IMR-90 (cell line): ENCODE data around the gene DPP6.
"Not testable (repeated sequence)": the region's sequence is repeated elsewhere in the genome, so short reads cannot be mapped to it uniquely, and the experiment has no call there.

Source experiments
- BHLHE40 ChIP-seq: fragments of 150-350 bp; IDR thresholded peaks from 2 replicates; pipeline ENCODE4 v1.6.1; 2016; ENCODE audit warnings: mild to moderate bottlenecking, low read depth, low read length
- CEBPB ChIP-seq: IDR thresholded peaks from 2 replicates; pipeline ENCODE4 v1.6.1; 2012; ENCODE audit warnings: low read depth, low read length, improper control_type of control experiment
- CHD1 ChIP-seq: IDR thresholded peaks from 2 replicates; pipeline ENCODE4 v1.6.1; 2012; ENCODE audit warnings: low read depth, low read length, improper control_type of control experiment
- CTCF ChIP-seq: conservative IDR thresholded peaks from 2 replicates; pipeline ENCODE4 v1.5.1; 2012; ENCODE audit warnings: mild to moderate bottlenecking, low read depth, low read length, improper control_type of control experiment
- FOS ChIP-seq: fragments of 150-350 bp; IDR thresholded peaks from 2 replicates; pipeline ENCODE4 v1.6.1; 2016; ENCODE audit warnings: low read depth, low read length
- MAFK ChIP-seq: IDR thresholded peaks from 2 replicates; pipeline ENCODE4 v1.6.1; 2012; ENCODE audit warnings: low read depth, low read length, improper control_type of control experiment
- MAZ ChIP-seq: IDR thresholded peaks from 2 replicates; pipeline ENCODE4 v1.6.1; 2012; ENCODE audit warnings: low read depth, mild to moderate bottlenecking, low read length, improper control_type of control experiment, moderate library complexity, borderline replicate concordance
- MXI1 ChIP-seq: IDR thresholded peaks from 2 replicates; pipeline ENCODE4 v1.6.1; 2012; ENCODE audit warnings: low read depth, mild to moderate bottlenecking, low read length, moderate library complexity, borderline replicate concordance
- NFE2L2 ChIP-seq: fragments of 150-350 bp; IDR thresholded peaks from 2 replicates; pipeline ENCODE4 v1.6.1; 2016; ENCODE audit warnings: low read depth, mild to moderate bottlenecking, low read length
- POLR2A ChIP-seq: IDR thresholded peaks from 2 replicates; pipeline ENCODE4 v1.6.1; 2012; ENCODE audit warnings: mild to moderate bottlenecking, low read depth, low read length
- RAD21 ChIP-seq: IDR thresholded peaks from 2 replicates; pipeline ENCODE4 v1.6.1; 2012; ENCODE audit warnings: low read length, improper control_type of control experiment
- RFX5 ChIP-seq: IDR thresholded peaks from 2 replicates; pipeline ENCODE4 v1.8.0; 2012; ENCODE audit warnings: low read depth, mild to moderate bottlenecking, low read length, moderate library complexity
- SMC3 ChIP-seq: fragments of 150-350 bp; IDR thresholded peaks from 2 replicates; pipeline ENCODE4 v1.6.1; 2016; ENCODE audit warnings: low read depth, mild to moderate bottlenecking, antibody characterized with exemption, low read length, moderate library complexity
- USF2 ChIP-seq: fragments of 150-350 bp; IDR thresholded peaks from 2 replicates; pipeline ENCODE4 v1.6.1; 2017; ENCODE audit warnings: mild to moderate bottlenecking, antibody characterized with exemption, low read length, low read depth

- not testable (repeated sequence) for TF ChIP-seq CTCF, RAD21, POLR2A, USF2, MAFK, RFX5, MXI1, CHD1, CEBPB, NFE2L2, BHLHE40, SMC3, FOS, MAZ
Observed at GRCh38 chr7:154146707-154147038, 94.5 kb downstream of the DPP6 start.
